Kidney epithelial cell (primary cell): ENCODE measurements around the gene G2E3. TPM values are rescaled to one million over a fixed set of nuclear protein-coding genes. Genes with fewer than 3 reads are reported as not detected.
"Not testable (repeated sequence)": the region's sequence is repeated elsewhere in the genome, so short reads cannot be mapped to it uniquely, and the experiment has no call there.

Source experiments
- DNase-seq: peaks from one replicate; pipeline ENCODE4 v3.0.0-alpha.2; 2010; ENCODE audit warnings: low read depth
- H3K27me3 ChIP-seq: 2 replicates; pipeline ENCODE4 v1.6.0; 2011; ENCODE audit warnings: low read length; ENCODE audit not compliant: control insufficient read depth, insufficient read depth
- H3K36me3 ChIP-seq: 2 replicates; pipeline ENCODE4 v1.5.1; 2011; ENCODE audit warnings: low read length; ENCODE audit not compliant: control insufficient read depth, insufficient read depth
- H3K4me3 ChIP-seq: 2 replicates; pipeline ENCODE4 v1.5.1; 2011; ENCODE audit warnings: low read depth, mild to moderate bottlenecking, control low read depth, low read length
- CTCF ChIP-seq: IDR thresholded peaks from 2 replicates; pipeline ENCODE4 v1.5.1; 2011; ENCODE audit warnings: mild to moderate bottlenecking, moderate library complexity, low read length, control low read depth, inconsistent platforms; ENCODE audit not compliant: insufficient read depth, poor library complexity, severe bottlenecking
- total RNA-seq: library from RNA; depleted of rRNA; stranded (reverse); fragments of >200 nt; gene quantifications from 2 replicates; pipeline ENCODE4 v1.2.3, GENCODE V29; 2015

Gene G2E3
- total RNA-seq, 1 donor from 2014 or later = 8.7 TPM

GRCh38 chr14:30573966-30574365, 15.0 kb downstream of the G2E3 start:
- Histone ChIP-seq H3K36me3 (no peaks in the 10 kb centered on the region), H3K4me3 (no peak overlapping the region), H3K27me3 (no peaks in the 10 kb centered on the region)
- no peak for DNase-seq
- no peak for TF ChIP-seq CTCF

- H3K36me3 ChIP-seq, DNase-seq, H3K27me3 ChIP-seq, H3K4me3 ChIP-seq: not testable (repeated sequence)
These were observed 15.8 kb downstream of the G2E3 start for GRCh38 chr14:30574777-30575176.

- H3K36me3 ChIP-seq, H3K27me3 ChIP-seq, DNase-seq, H3K4me3 ChIP-seq: not testable (repeated sequence)
These were observed 17.4 kb downstream of the G2E3 start for GRCh38 chr14:30576333-30576732.

- Histone ChIP-seq H3K27me3 (no peaks in the 10 kb centered on the region), H3K4me3 (no peak overlapping the region), H3K36me3 (no peaks in the 10 kb centered on the region)
- DNase-seq = no peak
- no peak for TF ChIP-seq CTCF
These were observed 21.8 kb downstream of the G2E3 start for GRCh38 chr14:30580616-30581282.

- Histone ChIP-seq H3K36me3 (no peaks in the 10 kb centered on the region), H3K4me3 (no peak overlapping the region), H3K27me3 (no peaks in the 10 kb centered on the region)
- no peak for DNase-seq
- TF ChIP-seq CTCF = no peak
These were observed 22.3 kb downstream of the G2E3 start for GRCh38 chr14:30581283-30581625.

- Histone ChIP-seq H3K27me3 (no peaks in the 10 kb centered on the region), H3K4me3 (no peak overlapping the region), H3K36me3 (no peaks in the 10 kb centered on the region)
- no peak for TF ChIP-seq CTCF
- no peak for DNase-seq
These were observed 23.4 kb downstream of the G2E3 start for GRCh38 chr14:30582376-30582775.

- TF ChIP-seq CTCF = no peak
- Histone ChIP-seq H3K36me3 (no peaks in the 10 kb centered on the region), H3K27me3 (no peaks in the 10 kb centered on the region), H3K4me3 (no peak overlapping the region)
- no peak for DNase-seq
These were observed 25.2 kb downstream of the G2E3 start for GRCh38 chr14:30584058-30584630.
